Activated CD4-positive, CD25-positive, alpha-beta regulatory T cell (primary cell): ENCODE data around the gene BLCAP.
"Not testable (repeated sequence)": the region's sequence is repeated elsewhere in the genome, so short reads cannot be mapped to it uniquely, and the experiment has no call there.

Experiments
- DNase-seq, 4 experiments: peaks; one replicate each; lab custom pipeline; 2025; lab: John Stamatoyannopoulos, UW

The BLCAP gene

GRCh38 chr20:37484331-37484730, 43.3 kb downstream of the BLCAP start:
- no peak for DNase-seq

- DNase-seq, result no peak
These were observed 46.1 kb downstream of the BLCAP start for GRCh38 chr20:37481610-37482009.

- no peak for DNase-seq
These were observed 46.8 kb downstream of the BLCAP start for GRCh38 chr20:37480919-37481318.

- no peak for DNase-seq
These were observed 47.6 kb downstream of the BLCAP start for GRCh38 chr20:37479925-37480691.

- no peak for DNase-seq
These were observed 48.4 kb downstream of the BLCAP start for GRCh38 chr20:37479266-37479665.

- no peak for DNase-seq
These were observed 50.6 kb downstream of the BLCAP start for GRCh38 chr20:37477041-37477440.

- DNase-seq, result no peak
These were observed 52.4 kb downstream of the BLCAP start for GRCh38 chr20:37475252-37475651.

- DNase-seq, result no peak
These were observed 53.3 kb downstream of the BLCAP start for GRCh38 chr20:37474386-37474785.

GRCh38 chr20:37473249-37474000, 54.3 kb downstream of the BLCAP start:
- no peak for DNase-seq

- DNase-seq, result not testable (repeated sequence)
These were observed 55.2 kb downstream of the BLCAP start for GRCh38 chr20:37472435-37472834.

- no peak for DNase-seq
These were observed 55.9 kb downstream of the BLCAP start for GRCh38 chr20:37471741-37472235.

- not testable (repeated sequence) for DNase-seq
These were observed 57.5 kb downstream of the BLCAP start for GRCh38 chr20:37470190-37470589.

- DNase-seq, result no peak
These were observed 58.1 kb downstream of the BLCAP start for GRCh38 chr20:37469531-37469930.

- DNase-seq, result no peak
These were observed 58.8 kb downstream of the BLCAP start for GRCh38 chr20:37468886-37469285.
